HEK293 (cell line): ENCODE results near the gene UBIAD1.

Experiments
- CTCF ChIA-PET: fragments of 350-600 bp; formaldehyde crosslinking; extraction: SDS; loops from one replicate; lab custom pipeline; 2021; ENCODE audit warnings: antibody characterized with exemption; lab: Yijun Ruan, JAX
- POLR2A ChIA-PET: fragments of 300-600 bp; formaldehyde crosslinking; extraction: SDS; loops from one replicate; lab custom pipeline; 2020; ENCODE audit warnings: antibody characterized with exemption, inconsistent platforms; lab: Yijun Ruan, JAX
- H3K27ac ChIP-seq: fragments of 200-500 bp; sonication (Bioruptor generic); 2 replicates; pipeline ENCODE4 v1.5.1; 2014; ENCODE audit warnings: low read depth, low read length, control low read depth, inconsistent platforms; ENCODE audit errors: extremely low read depth
- H3K36me3 ChIP-seq, 2 experiments: fragments of 200-500 bp in 1 of 2; sonication (Bioruptor generic) in 1 of 2; 1 replicate in 1 of 2; 2 replicates in 1 of 2; pipeline ENCODE4 v1.5.1; 2014 to 2017; ENCODE audit warnings: inconsistent platforms in 2 of 2, low read length in 2 of 2; ENCODE audit not compliant: control insufficient read depth in 2 of 2, insufficient read depth in 1 of 2
- H3K4me1 ChIP-seq: fragments of 200-500 bp; sonication (Bioruptor generic); 2 replicates; pipeline ENCODE4 v1.5.1; 2014; ENCODE audit warnings: mild to moderate bottlenecking, low read length, inconsistent platforms; ENCODE audit not compliant: control insufficient read depth, insufficient read depth
- H3K4me3 ChIP-seq: 2 replicates; pipeline ENCODE4 v1.5.1; 2011; ENCODE audit warnings: low read depth, mild to moderate bottlenecking, control low read depth, low read length, moderate library complexity
- H3K9me3 ChIP-seq: fragments of 200-500 bp; sonication (Bioruptor generic); 2 replicates; pipeline ENCODE4 v1.5.1; 2014; ENCODE audit warnings: low read depth, low read length, inconsistent platforms; ENCODE audit not compliant: control insufficient read depth, insufficient read depth
- GLI2 ChIP-seq: fragments of 450-650 bp; formaldehyde crosslinking; IDR thresholded peaks from 2 replicates; pipeline ENCODE4; 2017; ENCODE audit warnings: missing biosample characterization, missing genetic modification characterization, low read depth, borderline replicate concordance
- GLI4 ChIP-seq: fragments of 450-650 bp; formaldehyde crosslinking; IDR thresholded peaks from 2 replicates; pipeline ENCODE4 v1.5.1; 2016; ENCODE audit warnings: missing biosample characterization, missing genetic modification characterization
- HOXC10 ChIP-seq: sonication (generic); formaldehyde crosslinking; IDR thresholded peaks from 2 replicates; pipeline ENCODE4 v1.8.1; 2023; ENCODE audit warnings: mild to moderate bottlenecking, missing genetic modification reagents
- KLF1 ChIP-seq: fragments of 450-650 bp; formaldehyde crosslinking; IDR thresholded peaks from 2 replicates; pipeline ENCODE4 v1.5.1; 2016; ENCODE audit warnings: missing biosample characterization, missing genetic modification characterization
- SCRT2 ChIP-seq: fragments of 450-650 bp; formaldehyde crosslinking; IDR thresholded peaks from 2 replicates; pipeline ENCODE4 v1.5.1; 2016; ENCODE audit warnings: missing biosample characterization, missing genetic modification characterization
- SP7 ChIP-seq: fragments of 450-650 bp; formaldehyde crosslinking; IDR thresholded peaks from 2 replicates; pipeline ENCODE4 v1.5.1; 2016; ENCODE audit warnings: missing biosample characterization, missing genetic modification characterization
- ZBTB17 ChIP-seq: fragments of 450-650 bp; formaldehyde crosslinking; IDR thresholded peaks from 2 replicates; pipeline ENCODE4 v1.5.1; 2016; ENCODE audit warnings: missing biosample characterization, missing genetic modification characterization
- ZBTB48 ChIP-seq: fragments of 450-650 bp; formaldehyde crosslinking; IDR thresholded peaks from 2 replicates; pipeline ENCODE4 v1.5.1; 2016; ENCODE audit warnings: missing biosample characterization, missing genetic modification characterization
- ZEB2 ChIP-seq: fragments of 450-650 bp; formaldehyde crosslinking; IDR thresholded peaks from 2 replicates; pipeline ENCODE4 v1.5.1; 2016; ENCODE audit warnings: missing biosample characterization, missing genetic modification characterization
- ZNF133 ChIP-seq: fragments of 450-650 bp; formaldehyde crosslinking; IDR thresholded peaks from 2 replicates; pipeline ENCODE4 v1.5.1; 2016; ENCODE audit warnings: missing biosample characterization, missing genetic modification characterization
- ZNF148 ChIP-seq: fragments of 450-650 bp; formaldehyde crosslinking; IDR thresholded peaks from 2 replicates; pipeline ENCODE4 v1.5.0; 2017; ENCODE audit warnings: missing biosample characterization, missing genetic modification characterization, borderline replicate concordance
- ZNF155 ChIP-seq: fragments of 450-650 bp; formaldehyde crosslinking; IDR thresholded peaks from 2 replicates; pipeline ENCODE4 v1.5.1; 2016; ENCODE audit warnings: missing biosample characterization, missing genetic modification characterization
- ZNF19 ChIP-seq: fragments of 450-650 bp; formaldehyde crosslinking; IDR thresholded peaks from 2 replicates; pipeline ENCODE4; 2016; ENCODE audit warnings: missing biosample characterization, missing genetic modification characterization, low read depth
- ZNF274 ChIP-seq, 2 experiments: fragments of 200-500 bp in 1 of 2; fragments of 450-650 bp in 1 of 2; sonication (Bioruptor generic) in 1 of 2; formaldehyde crosslinking in 1 of 2; IDR thresholded peaks; 2 replicates each; pipeline versions ENCODE4 v1.5.1 to v1.6.1; 2014 to 2016; ENCODE audit warnings: borderline replicate concordance in 1 of 2, inconsistent platforms in 1 of 2, low read length in 1 of 2, missing biosample characterization in 1 of 2, missing genetic modification characterization in 1 of 2
- ZNF292 ChIP-seq: fragments of 450-650 bp; formaldehyde crosslinking; IDR thresholded peaks from 2 replicates; pipeline ENCODE4 v1.5.1; 2016; ENCODE audit warnings: low read depth, missing biosample characterization, missing genetic modification characterization, borderline replicate concordance
- ZNF302 ChIP-seq: fragments of 450-650 bp; formaldehyde crosslinking; IDR thresholded peaks from 2 replicates; pipeline ENCODE4 v1.5.1; 2016; ENCODE audit warnings: missing biosample characterization, missing genetic modification characterization, low read depth
- ZNF366 ChIP-seq: fragments of 450-650 bp; formaldehyde crosslinking; conservative IDR thresholded peaks from 2 replicates; pipeline ENCODE4 v1.5.1; 2016; ENCODE audit warnings: missing biosample characterization, missing genetic modification characterization
- ZNF398 ChIP-seq: fragments of 450-650 bp; formaldehyde crosslinking; IDR thresholded peaks from 2 replicates; pipeline ENCODE4 v1.5.1; 2017; ENCODE audit warnings: missing biosample characterization, missing genetic modification characterization
- ZNF473 ChIP-seq: fragments of 450-650 bp; formaldehyde crosslinking; IDR thresholded peaks from 2 replicates; pipeline ENCODE4 v1.5.1; 2017; ENCODE audit warnings: missing biosample characterization, missing genetic modification characterization
- ZNF530 ChIP-seq: fragments of 450-650 bp; formaldehyde crosslinking; IDR thresholded peaks from 2 replicates; pipeline ENCODE4 v1.5.1; 2016; ENCODE audit warnings: low read depth, missing biosample characterization, missing genetic modification characterization
- ZNF544 ChIP-seq: fragments of 450-650 bp; formaldehyde crosslinking; IDR thresholded peaks from 2 replicates; pipeline ENCODE4 v1.5.0; 2017; ENCODE audit warnings: missing biosample characterization, missing genetic modification characterization
- ZNF548 ChIP-seq: fragments of 450-650 bp; formaldehyde crosslinking; IDR thresholded peaks from 2 replicates; pipeline ENCODE4 v1.5.1; 2016; ENCODE audit warnings: missing biosample characterization, missing genetic modification characterization
- ZNF585B ChIP-seq: fragments of 450-650 bp; formaldehyde crosslinking; IDR thresholded peaks from 2 replicates; pipeline ENCODE4 v1.5.1; 2016; ENCODE audit warnings: missing biosample characterization, missing genetic modification characterization
- ZNF776 ChIP-seq: fragments of 450-650 bp; formaldehyde crosslinking; IDR thresholded peaks from 2 replicates; pipeline ENCODE4 v1.5.0; 2017; ENCODE audit warnings: missing biosample characterization, missing genetic modification characterization, borderline replicate concordance
- ZSCAN4 ChIP-seq: fragments of 450-650 bp; formaldehyde crosslinking; IDR thresholded peaks from 2 replicates; pipeline ENCODE4 v1.5.1; 2017; ENCODE audit warnings: missing biosample characterization, missing genetic modification characterization
- TF ChIP-seq, protein P1 (sequence below): fragments of 450-650 bp; formaldehyde crosslinking; IDR thresholded peaks from 2 replicates; pipeline ENCODE4 v1.5.1; 2016; ENCODE audit warnings: missing biosample characterization, missing genetic modification characterization
- TF ChIP-seq, protein P2 (sequence below): fragments of 450-650 bp; formaldehyde crosslinking; IDR thresholded peaks from 2 replicates; pipeline ENCODE4 v1.5.1; 2016; ENCODE audit warnings: missing biosample characterization, missing genetic modification characterization

The UBIAD1 gene

GRCh38 chr1:11307852-11308251 is 34.9 kb downstream of the UBIAD1 start:
- H3K9me3 ChIP-seq = no peaks in the 10 kb centered on the region
- ChIA-PET POLR2A (no interaction called here), CTCF (interaction anchor here (0.6 kb wide), 1 partner anchor 341 kb away, joined by 4 read pairs; no protein-coding TSS in a partner anchor)
- no peak overlapping the region for H3K4me3 ChIP-seq
- H3K4me1 ChIP-seq = no peaks in the 10 kb centered on the region
- no peaks in the 10 kb centered on the region for H3K36me3 ChIP-seq
- no peak for TF ChIP-seq ZNF292 (tag by site-specific recombination)
- no peak for TF ChIP-seq SP7 (tag by site-specific recombination)
- TF ChIP-seq ZNF366 = no peak
- no peak for TF ChIP-seq ZNF776 (tag by site-specific recombination)
- TF ChIP-seq ZNF274 (IDR thresholded peaks at IDR 0.05; ENCODE audit: low read length) = no peak
- no peak for TF ChIP-seq ZNF274 (tag by site-specific recombination; IDR thresholded peaks at IDR 0.05; ENCODE audit: borderline replicate concordance)
- TF ChIP-seq GLI2 (tag by site-specific recombination) = no peak
- no peak for TF ChIP-seq ZNF473
- TF ChIP-seq ZNF544 = no peak
- TF ChIP-seq ZNF19 = no peak
- TF ChIP-seq SCRT2 (tag by site-specific recombination) = no peak
- no peak for TF ChIP-seq ZNF148 (tag by site-specific recombination)
- TF ChIP-seq, protein P1, sequence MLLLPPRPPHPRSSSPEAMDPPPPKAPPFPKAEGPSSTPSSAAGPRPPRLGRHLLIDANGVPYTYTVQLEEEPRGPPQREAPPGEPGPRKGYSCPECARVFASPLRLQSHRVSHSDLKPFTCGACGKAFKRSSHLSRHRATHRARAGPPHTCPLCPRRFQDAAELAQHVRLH (tag by site-specific recombination) = no peak
- TF ChIP-seq ZBTB48 (tag by site-specific recombination) = no peak
- TF ChIP-seq ZNF530 (tag by site-specific recombination) = no peak
- H3K27ac ChIP-seq = no peak overlapping the region

GRCh38 chr1:11308699-11309224 is 35.8 kb downstream of the UBIAD1 start:
- H3K4me1 ChIP-seq = no peaks in the 10 kb centered on the region
- H3K9me3 ChIP-seq = no peaks in the 10 kb centered on the region
- H3K27ac ChIP-seq = no peak overlapping the region
- no peak overlapping the region for H3K4me3 ChIP-seq
- TF ChIP-seq ZNF133 (tag by site-specific recombination) (no peak), KLF1 (no peak), ZEB2 (tag by site-specific recombination) (no peak), ZNF548 (no peak), ZNF302 (tag by site-specific recombination) (no peak), ZNF155 (no peak), ZNF585B (no peak), ZNF398 (no peak), GLI4 (tag by site-specific recombination) (no peak), HOXC10 (CRISPR knock-in tag) (no peak), ZBTB17 (tag by site-specific recombination) (no peak), ZSCAN4 (tag by site-specific recombination) (no peak)
- TF ChIP-seq, protein P2, sequence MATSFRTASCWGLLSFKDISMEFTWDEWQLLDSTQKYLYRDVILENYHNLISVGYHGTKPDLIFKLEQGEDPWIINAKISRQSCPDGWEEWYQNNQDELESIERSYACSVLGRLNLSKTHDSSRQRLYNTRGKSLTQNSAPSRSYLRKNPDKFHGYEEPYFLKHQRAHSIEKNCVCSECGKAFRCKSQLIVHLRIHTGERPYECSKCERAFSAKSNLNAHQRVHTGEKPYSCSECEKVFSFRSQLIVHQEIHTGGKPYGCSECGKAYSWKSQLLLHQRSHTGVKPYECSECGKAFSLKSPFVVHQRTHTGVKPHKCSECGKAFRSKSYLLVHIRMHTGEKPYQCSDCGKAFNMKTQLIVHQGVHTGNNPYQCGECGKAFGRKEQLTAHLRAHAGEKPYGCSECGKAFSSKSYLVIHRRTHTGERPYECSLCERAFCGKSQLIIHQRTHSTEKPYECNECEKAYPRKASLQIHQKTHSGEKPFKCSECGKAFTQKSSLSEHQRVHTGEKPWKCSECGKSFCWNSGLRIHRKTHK (tag by site-specific recombination) = no peak
- ChIA-PET POLR2A (no interaction called here), CTCF (no interaction called here)
- no peaks in the 10 kb centered on the region for H3K36me3 ChIP-seq
